ENCODE data around the gene FBXO41.

- no peak for TF ChIP-seq CTCF (tag by site-specific recombination; IDR thresholded peaks at IDR 0.05)
- no peak for TF ChIP-seq ZNF211 (tag by site-specific recombination; IDR thresholded peaks at IDR 0.05; ENCODE audit: low read depth)
- no peak for TF ChIP-seq ZNF544 (tag by site-specific recombination; IDR thresholded peaks at IDR 0.05)
- TF ChIP-seq ZNF132 (tag by site-specific recombination; IDR thresholded peaks at IDR 0.05; ENCODE audit: borderline replicate concordance), result no peak
- TF ChIP-seq ZBTB1 (tag by site-specific recombination; IDR thresholded peaks at IDR 0.05), result no peak
- TF ChIP-seq ZNF501 (tag by site-specific recombination; IDR thresholded peaks at IDR 0.05), result no peak
- TF ChIP-seq ZNF600 (tag by site-specific recombination; IDR thresholded peaks at IDR 0.05), result no peak
- no peak for TF ChIP-seq MEIS1 (CRISPR knock-in tag; IDR thresholded peaks at IDR 0.05; ENCODE audit: borderline replicate concordance)
- TF ChIP-seq ZNF174 (tag by site-specific recombination; IDR thresholded peaks at IDR 0.05), result no peak
- no peak for TF ChIP-seq ZNF26 (tag by site-specific recombination; IDR thresholded peaks at IDR 0.05)
- TF ChIP-seq YY1 (tag by site-specific recombination; IDR thresholded peaks at IDR 0.05), result no peak
- no peak for TF ChIP-seq ZNF391 (tag by site-specific recombination; IDR thresholded peaks at IDR 0.05; ENCODE audit: borderline replicate concordance, low read depth)
- no peak for TF ChIP-seq PRDM10 (tag by site-specific recombination; IDR thresholded peaks at IDR 0.05)
- no peak for TF ChIP-seq ZNF433 (tag by site-specific recombination; IDR thresholded peaks at IDR 0.05; ENCODE audit: low read depth)
Measured at GRCh38 chr2:73249636-73250035, 34.6 kb downstream of the FBXO41 start.

Measured in HEK293 (cell line).